K562 treated with DMSO at 1 percent for 4 hours (cell line): ENCODE data around the gene MRPL9. TPM values are rescaled to one million over a fixed set of nuclear protein-coding genes. Genes with fewer than 3 reads are reported as not detected.

Source experiments
- total RNA-seq: library from RNA; unstranded; fragments of 300-600 nt; gene quantifications from 2 replicates; pipeline ENCODE4 v1.2.3, GENCODE V29; 2022; ENCODE audit not compliant: insufficient read depth

MRPL9 gene
- 77.1 and 79.2 TPM in 2 replicates for total RNA-seq

GRCh38 chr1:151762941-151763921 is at the start of gene MRPL9:
TSS of gene MRPL9 (minus strand) at chr1:151763496. CDS start at chr1:151763479, 17 bp downstream.

GRCh38 chr1:151805066-151805820 is 41.9 kb upstream of the MRPL9 start, which contains the start of gene LINGO4:
TSS of gene LINGO4 (minus strand) at chr1:151805419. CDS start at chr1:151802704, 2,715 bp downstream.

GRCh38 chr1:151790071-151790939 is 27.0 kb upstream of the MRPL9 start, which contains the start of gene TDRKH:
TSS of gene TDRKH (minus strand) at chr1:151790500. CDS start at chr1:151783022, 7,478 bp downstream.

GRCh38 chr1:151720974-151721787 is 42.1 kb downstream of the MRPL9 start, which contains the start of gene RIIAD1:
TSS of gene RIIAD1 (plus strand) at chr1:151721522. CDS start at chr1:151721537, 15 bp downstream.

GRCh38 chr1:151716771-151717631 is 46.3 kb downstream of the MRPL9 start, which contains the start of gene CELF3:
TSS of gene CELF3 (minus strand) at chr1:151716803. CDS start at chr1:151716020, 783 bp downstream.

Other genes with a start within 250 kb of the MRPL9 start
- gene TUFT1, start 223.2 kb downstream of the MRPL9 start, total RNA-seq: 7.3 and 7.4 TPM in 2 replicates
- 3.8 and 4.0 TPM in 2 replicates for gene SNX27, start 151.4 kb downstream of the MRPL9 start, total RNA-seq
- not detected in 2 replicates for gene CELF3, start 46.7 kb downstream of the MRPL9 start, total RNA-seq
- not detected in 2 replicates for gene RIIAD1, start 42.0 kb downstream of the MRPL9 start, total RNA-seq
- gene TDRKH, start 27.0 kb upstream of the MRPL9 start, total RNA-seq: 5.4 and 6.6 TPM in 2 replicates
- not detected in 2 replicates for gene LINGO4, start 41.9 kb upstream of the MRPL9 start, total RNA-seq
- gene RORC, start 68.3 kb upstream of the MRPL9 start, total RNA-seq: not detected in 2 replicates
- gene C2CD4D, start 76.3 kb upstream of the MRPL9 start, total RNA-seq: not detected in 2 replicates
- gene THEM5, start 90.2 kb upstream of the MRPL9 start, total RNA-seq: not detected in 2 replicates
- 16.5 and 18.7 TPM in 2 replicates for gene THEM4, start 146.0 kb upstream of the MRPL9 start, total RNA-seq
- not detected in 2 replicates for gene S100A10, start 230.4 kb upstream of the MRPL9 start, total RNA-seq